Stimulated activated CD8-positive, alpha-beta memory T cell treated with anti-CD3 and anti-CD28 coated beads, Interleukin-7, amount 100 ng/mL, for 4 hours (primary cell): ENCODE measurements around the gene PCDHA1.

Experiments used
- DNase-seq, 2 donors: peaks; one replicate each; pipeline ENCODE4 v3.0.0-alpha.2; 2020; ENCODE audit warnings: low read depth in 2 of 2

The PCDHA1 gene

DNA sequence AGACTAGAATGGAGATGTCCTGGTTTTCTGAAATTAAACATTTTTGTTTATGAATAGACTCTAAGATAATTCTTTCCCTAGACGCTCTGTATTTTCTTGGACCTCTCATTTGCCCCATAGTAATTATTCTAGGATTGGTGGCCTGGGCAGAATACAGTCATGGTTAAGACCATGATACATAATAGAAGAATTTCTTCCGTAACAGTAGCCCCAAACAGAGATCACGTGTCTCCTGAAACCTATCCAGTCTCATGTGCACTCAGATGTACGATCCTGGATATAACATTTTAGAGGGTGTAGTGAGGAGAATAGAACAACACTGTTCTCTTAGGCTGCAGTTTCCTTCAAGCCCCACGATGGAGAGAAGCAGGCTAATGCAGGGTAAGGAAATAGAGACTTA, 202.7 kb downstream of the PCDHA1 start:
- DNase-seq, result no peak

GRCh38 chr5:140989254-140990020, 203.5 kb downstream of the PCDHA1 start:
- no peak for DNase-seq

- no peak for DNase-seq
Observed at GRCh38 chr5:140992828-140993227, 206.9 kb downstream of the PCDHA1 start.

GRCh38 chr5:140996060-140996459, 210.1 kb downstream of the PCDHA1 start:
- no peak for DNase-seq

DNA sequence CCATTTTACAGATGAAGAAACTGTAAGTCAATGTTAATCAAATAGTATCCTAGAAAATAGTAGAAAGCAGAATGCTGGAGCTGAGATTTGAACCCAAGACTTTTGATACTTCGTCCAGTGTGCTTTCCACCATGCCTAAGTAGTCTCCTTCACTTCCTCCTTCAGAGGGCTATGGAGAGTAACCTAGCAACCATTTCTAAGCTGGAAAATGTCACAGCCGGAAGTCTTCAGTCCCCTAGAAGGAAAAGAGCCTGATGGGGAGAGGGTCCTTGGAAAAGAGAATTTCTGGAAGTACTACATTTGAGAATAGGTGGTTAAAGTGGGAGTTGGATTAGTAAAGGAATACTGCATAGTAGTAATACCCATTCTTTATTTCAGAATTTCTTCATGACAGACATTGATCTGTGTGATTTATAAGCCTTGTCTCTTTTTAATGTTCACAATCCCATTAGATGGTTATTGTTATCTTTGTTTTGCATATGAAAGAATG, 213.0 kb downstream of the PCDHA1 start:
- no peak for DNase-seq

DNA sequence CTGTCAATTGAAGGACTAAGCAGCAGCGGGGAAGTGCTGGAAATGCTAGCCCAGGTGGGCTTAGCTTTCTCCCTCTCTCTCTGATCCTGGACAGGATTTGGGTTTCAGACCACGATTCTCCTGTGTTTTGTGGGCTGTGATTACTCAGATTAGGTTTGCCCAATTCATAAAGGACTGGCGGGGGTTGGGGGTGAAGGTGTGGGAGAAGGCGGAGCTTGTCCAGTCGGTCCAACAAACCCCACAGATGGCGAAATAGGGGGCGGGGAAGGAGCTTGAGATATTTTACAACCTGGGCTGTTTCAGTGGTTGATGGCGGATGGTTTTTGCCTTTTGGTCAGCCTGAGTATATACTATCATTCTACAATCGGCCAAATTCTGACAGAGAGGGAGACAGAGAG, 215.5 kb downstream of the PCDHA1 start:
- DNase-seq, result no peak

- no peak for DNase-seq
Observed at GRCh38 chr5:141001844-141002604, 216.1 kb downstream of the PCDHA1 start.

DNA sequence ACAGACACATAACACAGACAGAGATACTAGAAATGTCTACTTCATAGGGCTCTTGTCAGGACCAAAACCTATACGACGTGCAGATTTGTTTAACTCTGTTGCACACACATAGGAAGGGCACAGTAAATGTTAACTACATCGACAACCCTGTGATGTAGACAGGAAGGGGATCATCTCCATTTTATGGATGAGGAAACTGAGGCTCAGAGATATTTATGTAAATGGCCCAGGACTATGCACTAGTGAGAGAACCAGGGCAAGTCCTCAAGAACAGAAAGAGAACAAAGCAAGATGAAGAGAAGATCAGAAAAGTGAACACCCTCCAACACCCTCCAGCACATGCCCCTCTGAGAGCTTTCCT, 216.6 kb downstream of the PCDHA1 start:
- no peak for DNase-seq

GRCh38 chr5:141003031-141003430, 217.1 kb downstream of the PCDHA1 start:
- no peak for DNase-seq

DNA sequence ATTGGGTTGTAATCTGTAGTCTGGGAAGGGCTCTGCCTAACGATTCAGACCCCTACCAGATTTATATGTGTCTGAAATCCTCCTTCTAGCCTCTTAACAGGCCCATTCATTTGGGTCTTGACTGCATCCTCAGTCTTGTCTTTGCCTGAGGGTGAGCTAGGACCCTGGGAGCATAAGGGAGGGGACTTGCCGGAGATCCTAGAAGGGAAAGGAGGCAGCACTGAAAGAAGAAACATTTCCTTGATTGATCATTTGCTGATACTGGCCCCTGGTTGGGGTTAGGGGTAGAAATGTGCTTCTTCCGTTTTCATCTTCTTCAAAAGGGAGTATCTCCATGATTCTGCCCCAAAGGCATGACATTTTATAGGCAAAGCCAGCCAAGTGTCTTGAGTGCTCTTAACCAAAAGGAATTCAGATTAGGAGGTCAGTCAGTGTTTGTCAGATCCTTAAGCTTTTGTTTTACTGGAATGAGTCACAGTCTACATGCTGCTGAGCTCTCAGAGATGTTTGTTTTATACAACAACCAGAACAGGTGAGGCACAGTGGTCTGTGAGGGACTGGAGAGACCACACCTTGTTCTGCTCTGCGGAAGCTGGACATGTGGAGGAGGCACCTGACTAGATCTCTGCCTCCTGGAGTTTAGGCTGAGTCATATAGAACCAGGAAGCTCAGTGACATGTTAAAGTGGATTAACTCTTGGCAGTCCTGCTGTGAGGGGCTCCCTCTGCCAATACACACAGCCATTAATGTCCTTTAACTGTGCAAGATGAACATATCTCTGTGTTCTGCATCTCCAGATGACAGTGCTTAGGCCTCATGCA, 218.1 kb downstream of the PCDHA1 start:
- no peak for DNase-seq

- DNase-seq, result no peak
Observed at GRCh38 chr5:141007791-141008190, 221.9 kb downstream of the PCDHA1 start.

DNA sequence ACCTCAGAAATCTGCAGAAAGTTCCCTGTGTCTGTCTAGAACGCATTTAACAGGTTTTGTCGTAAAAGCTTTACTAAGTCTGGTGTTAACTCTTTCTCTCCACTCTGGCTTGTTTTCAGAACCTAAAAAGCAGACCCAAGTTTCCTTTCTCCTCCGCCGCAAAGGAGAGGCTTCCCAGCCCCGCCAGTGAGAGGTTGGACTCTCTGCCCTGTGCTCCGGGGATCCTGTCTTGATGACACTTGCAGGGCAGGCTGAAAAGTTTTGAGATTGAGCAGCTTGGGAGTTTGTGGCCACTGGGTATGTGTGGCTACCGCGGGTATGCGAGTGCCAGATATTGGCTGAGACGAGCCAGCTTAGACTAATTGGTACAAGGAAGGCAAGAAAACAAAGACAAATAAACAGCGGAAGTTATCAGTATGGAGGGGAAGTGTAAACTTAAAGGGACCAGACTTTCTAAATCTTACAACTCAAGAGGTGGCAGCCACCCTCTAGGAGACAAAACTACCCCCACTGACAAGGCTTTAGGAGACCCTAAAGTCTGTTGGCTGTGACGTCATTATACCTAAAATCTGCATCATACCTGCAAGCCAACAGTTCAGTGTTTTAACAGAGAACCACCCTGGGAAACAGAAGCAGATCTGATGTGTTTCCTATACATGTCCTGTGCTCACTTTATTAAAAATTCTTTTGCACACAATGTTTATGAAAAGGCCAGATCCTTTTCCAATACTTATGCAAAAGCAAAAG, 224.3 kb downstream of the PCDHA1 start:
- no peak for DNase-seq

GRCh38 chr5:141017943-141018342, 232.0 kb downstream of the PCDHA1 start:
- DNase-seq, result no peak

DNA sequence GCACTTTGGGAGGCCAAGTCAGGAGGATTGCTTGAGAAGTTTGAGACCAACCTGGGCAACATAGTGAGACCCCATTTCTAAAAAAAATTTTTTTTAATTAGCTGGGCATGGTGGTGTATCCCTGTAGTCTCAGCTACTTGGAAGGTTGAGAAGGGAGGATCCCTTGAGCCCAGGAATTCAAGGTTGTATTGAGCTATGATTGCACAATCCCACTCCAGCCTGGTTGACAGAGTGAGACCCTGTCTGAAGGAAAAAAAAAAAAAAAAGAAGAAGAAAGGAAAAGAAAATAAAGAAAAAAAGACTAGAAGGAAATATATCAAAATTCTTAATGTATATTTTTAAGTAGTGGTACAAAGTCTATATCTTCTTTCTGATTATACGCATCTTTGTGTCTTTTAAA, 236.4 kb downstream of the PCDHA1 start:
- DNase-seq, result no peak

DNA sequence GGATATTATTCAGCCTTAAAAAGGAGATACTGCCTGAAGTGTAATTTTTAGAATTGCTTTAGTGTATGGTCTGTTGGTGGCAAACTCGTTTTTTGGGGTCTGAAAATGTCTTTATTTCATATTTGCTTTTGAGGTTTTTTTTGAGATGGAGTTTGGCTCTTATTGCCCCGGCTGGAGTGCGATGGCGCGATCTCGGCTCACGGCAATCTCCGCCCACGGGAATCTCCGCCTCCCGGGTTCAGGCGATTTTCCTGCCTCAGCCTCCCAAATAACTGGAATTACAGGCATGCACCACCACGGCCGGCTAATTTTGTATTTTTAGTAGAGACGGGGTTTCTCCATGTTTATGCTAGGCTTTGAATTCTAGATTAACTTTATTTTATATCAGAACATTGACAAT, 245.1 kb downstream of the PCDHA1 start:
- DNase-seq, result no peak

DNA sequence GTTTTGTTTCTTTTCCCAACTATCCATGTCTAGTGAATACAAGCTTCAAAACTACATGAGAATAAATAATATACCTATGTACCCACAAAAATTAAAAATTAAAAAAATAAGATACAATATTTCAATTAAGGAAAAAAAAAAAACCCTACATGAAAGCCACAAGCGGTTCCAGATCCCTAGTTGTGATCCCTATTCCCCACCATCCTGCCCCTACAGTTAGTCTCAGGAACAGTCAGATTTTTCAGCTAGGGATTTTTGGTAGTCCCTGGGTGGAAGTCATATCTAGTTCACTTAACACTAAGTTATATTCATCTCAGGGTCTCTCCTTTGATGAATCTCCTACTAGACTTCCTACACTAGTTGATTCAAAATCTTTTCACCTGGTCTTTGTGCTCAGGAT, 246.7 kb downstream of the PCDHA1 start:
- no peak for DNase-seq

DNA sequence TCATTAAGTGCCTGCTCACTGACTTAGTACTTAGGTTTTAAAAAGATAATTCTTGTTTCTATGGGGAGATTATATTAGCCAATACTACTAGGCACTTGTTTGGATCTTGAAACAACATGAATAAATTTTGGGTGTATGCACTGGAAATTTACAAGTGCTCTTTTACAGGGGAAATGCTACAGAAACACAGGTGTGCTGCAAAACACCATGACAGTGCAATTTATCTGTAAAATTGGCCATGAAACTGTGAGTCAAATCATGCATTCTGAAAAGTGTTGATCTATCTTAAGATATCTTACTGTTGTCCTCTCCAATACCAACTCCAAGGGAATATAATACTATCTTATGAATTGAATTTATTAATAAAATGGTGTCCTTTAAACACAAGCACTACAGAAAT, 253.1 kb downstream of the PCDHA1 start:
- no peak for DNase-seq

- DNase-seq, result no peak
Observed at GRCh38 chr5:141039517-141039916, 253.6 kb downstream of the PCDHA1 start.

GRCh38 chr5:141040093-141040770, 254.3 kb downstream of the PCDHA1 start:
- DNase-seq, result no peak

GRCh38 chr5:141040771-141041426, 255.0 kb downstream of the PCDHA1 start:
- DNase-seq, result peak; percentile 2 to 6

DNA sequence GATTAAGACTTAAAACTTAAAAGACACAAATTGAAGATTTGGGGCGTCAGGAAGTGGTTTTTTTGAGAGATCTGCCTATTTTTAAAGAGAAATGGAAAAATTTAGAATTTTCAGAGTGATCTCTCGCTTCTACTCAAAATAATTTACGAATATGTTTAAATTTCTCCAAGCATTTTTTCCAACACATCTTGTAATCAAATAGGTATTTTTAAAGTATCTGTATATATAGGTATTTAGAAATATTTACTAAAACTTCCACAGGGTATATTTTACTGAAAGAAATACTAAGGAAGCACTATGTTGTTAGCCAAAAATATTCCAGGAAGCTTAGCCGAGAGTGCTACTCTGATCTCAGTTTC, 255.5 kb downstream of the PCDHA1 start:
- no peak for DNase-seq
